A673 (cell line): Measurements from ENCODE around the gene SVOP.

Experiments used
- EZH2 ChIP-seq: fragments of 200-600 bp; sonication (generic); IDR thresholded peaks from 2 replicates; pipeline ENCODE4 v1.6.1; 2017; ENCODE audit warnings: borderline replicate concordance, low read depth, mild to moderate bottlenecking, mixed read lengths, antibody characterized with exemption, low read length; ENCODE audit not compliant: poor library complexity, severe bottlenecking
- TF ChIP-seq, protein P1 (sequence below): fragments of 300-800, 200-600 bp; sonication (generic); conservative IDR thresholded peaks from 2 replicates; pipeline ENCODE4 v1.5.1; 2017; ENCODE audit warnings: low read depth, mild to moderate bottlenecking, antibody characterized with exemption, low read length, moderate library complexity, mixed read lengths

- TF ChIP-seq, protein P1, sequence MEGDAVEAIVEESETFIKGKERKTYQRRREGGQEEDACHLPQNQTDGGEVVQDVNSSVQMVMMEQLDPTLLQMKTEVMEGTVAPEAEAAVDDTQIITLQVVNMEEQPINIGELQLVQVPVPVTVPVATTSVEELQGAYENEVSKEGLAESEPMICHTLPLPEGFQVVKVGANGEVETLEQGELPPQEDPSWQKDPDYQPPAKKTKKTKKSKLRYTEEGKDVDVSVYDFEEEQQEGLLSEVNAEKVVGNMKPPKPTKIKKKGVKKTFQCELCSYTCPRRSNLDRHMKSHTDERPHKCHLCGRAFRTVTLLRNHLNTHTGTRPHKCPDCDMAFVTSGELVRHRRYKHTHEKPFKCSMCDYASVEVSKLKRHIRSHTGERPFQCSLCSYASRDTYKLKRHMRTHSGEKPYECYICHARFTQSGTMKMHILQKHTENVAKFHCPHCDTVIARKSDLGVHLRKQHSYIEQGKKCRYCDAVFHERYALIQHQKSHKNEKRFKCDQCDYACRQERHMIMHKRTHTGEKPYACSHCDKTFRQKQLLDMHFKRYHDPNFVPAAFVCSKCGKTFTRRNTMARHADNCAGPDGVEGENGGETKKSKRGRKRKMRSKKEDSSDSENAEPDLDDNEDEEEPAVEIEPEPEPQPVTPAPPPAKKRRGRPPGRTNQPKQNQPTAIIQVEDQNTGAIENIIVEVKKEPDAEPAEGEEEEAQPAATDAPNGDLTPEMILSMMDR = no peak
- no peak for TF ChIP-seq EZH2
Observed at GRCh38 chr12:108940138-108940537, 80.7 kb downstream of the SVOP start.
